Right hindlimb (tissue), 1 donor: ENCODE data around the gene HOXA4.

ENCODE experiments used
- DNase-seq: peaks from one replicate; pipeline ENCODE4 v3.0.0-alpha.2; 2018

The HOXA4 gene

DNA sequence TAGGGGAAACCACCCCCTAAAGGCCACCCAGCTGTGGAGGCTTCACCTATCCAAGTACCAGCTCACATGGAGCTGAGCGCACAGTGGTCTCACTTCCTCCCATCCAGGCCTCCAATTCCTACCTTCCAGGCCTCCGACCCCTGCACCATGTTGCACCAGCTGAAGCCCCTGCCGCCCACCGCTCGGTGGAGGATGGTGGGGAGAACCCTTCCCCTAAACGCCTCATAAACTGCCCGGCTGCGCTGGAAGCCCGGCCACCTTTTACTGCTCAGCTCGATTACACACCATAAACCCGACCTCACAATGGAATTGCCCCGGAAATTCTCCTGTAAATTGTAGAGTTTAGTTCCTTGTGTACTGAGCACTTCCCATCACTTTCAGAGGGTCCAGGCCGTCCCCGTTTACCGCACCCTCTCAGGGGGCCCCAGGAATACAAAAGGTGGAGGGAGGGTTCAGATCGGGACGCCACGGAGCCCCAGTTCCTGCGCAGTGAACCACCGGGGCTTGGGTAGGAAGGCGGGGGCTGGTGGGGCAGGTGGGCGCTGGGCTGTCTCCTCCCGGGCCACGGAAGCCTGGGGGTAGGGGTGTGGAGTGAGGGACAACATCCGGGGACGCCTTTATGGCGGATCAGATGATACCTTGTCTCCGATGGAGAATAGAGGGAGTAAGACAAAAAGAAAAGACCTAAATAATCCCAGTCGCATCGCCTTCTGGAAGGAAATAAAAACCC, 27.3 kb upstream of the HOXA4 start:
- DNase-seq: peak; percentile 18

- DNase-seq: peak; percentile 22
Measured at GRCh38 chr7:27156916-27157701, 26.6 kb upstream of the HOXA4 start.

GRCh38 chr7:27156508-27156898, 25.9 kb upstream of the HOXA4 start, which contains the start of gene HOXA7:
TSS of gene HOXA7 (minus strand) at chr7:27156675. CDS start at chr7:27156545, 130 bp downstream.
- DNase-seq: peak; percentile 94

DNA sequence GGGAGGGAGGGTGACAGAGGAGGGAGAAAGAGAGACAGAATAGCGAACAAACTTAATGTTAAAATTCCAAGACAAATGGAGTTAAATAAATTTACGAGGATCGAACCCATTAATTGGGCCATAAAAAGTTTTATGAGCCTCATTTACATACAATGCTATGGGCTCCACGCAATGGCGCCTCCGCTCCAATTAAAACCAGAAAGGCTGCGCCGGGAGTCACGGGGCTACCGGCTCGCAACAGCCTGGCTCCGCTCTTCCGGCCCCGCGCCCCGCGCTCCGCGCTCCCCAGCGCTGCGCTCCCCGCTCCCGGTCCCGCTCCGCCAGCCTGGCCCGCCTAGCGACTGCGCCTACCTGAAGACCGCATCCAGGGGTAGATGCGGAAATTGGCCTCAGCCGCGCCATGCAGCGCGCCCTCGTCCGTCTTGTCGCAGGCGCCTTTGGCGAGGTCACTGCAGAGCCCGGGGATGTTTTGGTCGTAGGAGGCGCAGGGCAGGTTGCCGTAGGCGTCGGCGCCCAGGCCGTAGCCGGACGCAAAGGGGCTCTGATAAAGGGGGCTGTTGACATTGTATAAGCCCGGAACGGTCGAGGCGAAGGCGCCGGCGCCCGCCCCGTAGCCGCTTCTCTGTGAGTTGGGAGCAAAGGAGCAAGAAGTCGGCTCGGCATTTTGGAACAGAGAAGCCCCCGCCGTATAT, 25.4 kb upstream of the HOXA4 start:
- DNase-seq: no peak

- peak; percentile 54 for DNase-seq
Measured at GRCh38 chr7:27154901-27155815, 24.6 kb upstream of the HOXA4 start.

DNA sequence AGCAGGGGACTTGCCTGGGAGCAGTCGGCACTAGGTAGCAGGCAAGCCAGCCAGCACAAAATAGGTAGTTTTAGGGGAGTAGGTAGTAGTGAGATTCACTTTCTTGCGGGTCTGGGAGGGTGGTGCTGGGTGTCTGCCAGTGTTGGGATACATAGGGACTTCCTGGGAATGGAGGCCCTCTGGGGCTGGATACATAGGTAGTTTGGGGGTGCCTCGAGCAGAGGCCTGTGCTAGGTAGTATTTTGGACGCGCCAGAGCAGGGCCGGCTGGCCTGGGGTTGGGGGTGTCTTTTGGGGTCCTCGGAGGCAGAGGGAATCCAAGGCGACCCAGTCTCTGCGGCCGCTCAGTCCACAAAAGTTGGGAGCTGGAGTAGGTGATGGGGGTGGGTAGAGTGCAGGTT, 23.8 kb upstream of the HOXA4 start:
- DNase-seq: no peak

DNA sequence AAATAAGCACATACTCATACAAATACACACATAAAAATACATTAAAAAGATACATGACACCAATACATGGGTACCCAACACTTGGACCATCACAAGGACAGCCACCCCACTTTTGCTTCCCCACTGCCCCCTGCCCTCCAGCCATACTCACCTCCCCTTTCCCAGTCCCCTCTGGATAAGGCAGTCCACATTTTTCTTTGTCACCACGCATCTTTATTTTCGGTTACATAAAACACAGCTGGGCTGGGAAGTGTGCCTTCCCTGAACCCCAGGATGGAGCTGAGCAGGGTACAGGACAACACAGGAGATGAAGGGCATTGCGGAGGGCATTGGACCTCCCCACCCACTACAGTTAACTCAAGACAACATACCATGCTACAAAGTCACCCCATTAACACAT, 23.0 kb upstream of the HOXA4 start:
- peak; percentile 16 for DNase-seq

- no peak for DNase-seq
Measured at GRCh38 chr7:27152816-27153442, 22.4 kb upstream of the HOXA4 start.

DNA sequence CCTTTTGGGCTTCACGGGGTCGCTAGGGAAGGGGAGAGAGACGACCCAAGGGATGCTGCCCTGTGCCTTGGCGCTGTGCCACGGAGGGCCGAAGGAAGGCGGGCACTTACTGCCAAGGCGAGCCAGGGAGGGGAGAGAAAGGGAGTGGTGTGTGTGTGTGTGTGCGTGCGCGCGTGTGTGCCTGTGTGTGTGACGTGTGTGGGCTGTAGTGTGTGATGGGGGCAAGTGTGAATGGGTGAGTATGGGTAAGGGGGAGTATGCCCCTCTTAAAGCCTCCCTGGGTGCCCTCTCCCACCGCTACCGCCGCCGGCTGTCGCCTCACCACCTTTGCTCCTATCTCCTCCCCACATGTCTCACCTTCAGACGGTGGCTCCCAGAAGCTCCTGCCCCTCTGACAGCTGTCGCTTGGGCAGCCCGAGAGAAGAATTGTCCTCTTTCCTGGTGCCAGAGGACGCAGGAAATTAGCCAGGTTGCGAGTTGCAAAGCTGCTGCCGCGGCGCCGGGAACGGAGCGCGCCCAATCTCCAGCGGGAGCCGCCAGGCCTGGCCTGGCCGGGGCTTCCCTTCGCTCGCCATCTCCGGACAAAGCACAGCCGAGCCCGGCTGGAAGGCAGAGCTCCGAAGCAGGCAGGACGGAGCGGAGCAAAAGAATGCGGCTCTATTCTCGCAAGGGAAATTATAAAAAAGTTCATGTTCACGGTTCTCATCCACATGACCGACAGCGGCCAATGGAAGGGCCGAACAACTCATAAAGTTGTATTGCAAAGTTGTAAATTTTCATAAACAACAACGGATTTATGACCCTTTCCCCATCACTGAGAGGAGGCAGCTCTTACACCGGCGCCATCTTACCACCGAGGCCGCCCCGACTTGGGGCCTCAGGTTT, 21.6 kb upstream of the HOXA4 start, which contains the start of gene HOXA3:
TSS of gene HOXA3 (minus strand) at position 653 of the 885 bp plus-strand sequence. CDS start 41,943 bp downstream, outside the sequence.
- DNase-seq: peak; percentile 88

GRCh38 chr7:27151341-27151930, 20.9 kb upstream of the HOXA4 start:
- peak; percentile 69 for DNase-seq

DNA sequence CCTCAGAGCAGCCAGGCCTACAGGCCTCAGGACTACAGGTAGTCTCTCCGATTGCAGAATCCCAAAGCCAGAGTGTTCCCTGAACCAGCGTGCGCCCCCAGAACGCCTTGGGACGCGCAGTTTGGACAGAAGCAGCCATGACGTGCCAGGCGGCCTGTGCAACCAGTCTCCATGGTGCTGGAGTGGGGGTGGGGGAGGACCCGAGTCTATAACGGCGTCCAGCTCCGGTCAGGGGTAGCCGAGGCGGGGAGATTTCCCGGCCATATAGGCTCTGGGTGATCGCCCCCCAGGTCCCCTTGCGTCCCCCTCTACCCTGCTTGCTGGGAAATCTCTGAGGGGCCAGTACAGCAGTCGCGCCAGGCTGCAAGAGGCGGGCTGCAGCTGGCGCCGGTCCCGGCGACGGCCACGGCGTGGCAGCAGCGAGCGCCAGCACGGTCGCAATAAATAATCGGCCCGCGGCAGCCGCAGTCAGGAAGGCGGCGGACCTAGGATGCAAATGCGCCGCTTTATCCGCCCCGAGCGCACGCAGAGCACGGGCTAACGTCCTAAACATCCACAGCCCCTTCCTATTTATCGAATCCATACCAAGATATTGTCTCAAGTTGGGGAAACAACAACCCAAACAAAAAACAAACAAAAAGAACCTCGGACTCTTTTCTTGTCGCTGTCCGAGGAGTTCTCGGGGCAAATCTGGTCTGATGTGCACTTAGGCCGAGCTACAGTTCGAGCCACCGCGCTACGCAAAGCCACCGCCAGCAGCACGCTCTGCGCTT, 20.2 kb upstream of the HOXA4 start:
- peak; percentile 90 for DNase-seq

GRCh38 chr7:27149842-27150567, 19.4 kb upstream of the HOXA4 start:
- no peak for DNase-seq

- peak; percentile 36 for DNase-seq
Measured at GRCh38 chr7:27148756-27149641, 18.4 kb upstream of the HOXA4 start.

GRCh38 chr7:27148031-27148755, 17.6 kb upstream of the HOXA4 start:
- peak; percentile 61 for DNase-seq

DNA sequence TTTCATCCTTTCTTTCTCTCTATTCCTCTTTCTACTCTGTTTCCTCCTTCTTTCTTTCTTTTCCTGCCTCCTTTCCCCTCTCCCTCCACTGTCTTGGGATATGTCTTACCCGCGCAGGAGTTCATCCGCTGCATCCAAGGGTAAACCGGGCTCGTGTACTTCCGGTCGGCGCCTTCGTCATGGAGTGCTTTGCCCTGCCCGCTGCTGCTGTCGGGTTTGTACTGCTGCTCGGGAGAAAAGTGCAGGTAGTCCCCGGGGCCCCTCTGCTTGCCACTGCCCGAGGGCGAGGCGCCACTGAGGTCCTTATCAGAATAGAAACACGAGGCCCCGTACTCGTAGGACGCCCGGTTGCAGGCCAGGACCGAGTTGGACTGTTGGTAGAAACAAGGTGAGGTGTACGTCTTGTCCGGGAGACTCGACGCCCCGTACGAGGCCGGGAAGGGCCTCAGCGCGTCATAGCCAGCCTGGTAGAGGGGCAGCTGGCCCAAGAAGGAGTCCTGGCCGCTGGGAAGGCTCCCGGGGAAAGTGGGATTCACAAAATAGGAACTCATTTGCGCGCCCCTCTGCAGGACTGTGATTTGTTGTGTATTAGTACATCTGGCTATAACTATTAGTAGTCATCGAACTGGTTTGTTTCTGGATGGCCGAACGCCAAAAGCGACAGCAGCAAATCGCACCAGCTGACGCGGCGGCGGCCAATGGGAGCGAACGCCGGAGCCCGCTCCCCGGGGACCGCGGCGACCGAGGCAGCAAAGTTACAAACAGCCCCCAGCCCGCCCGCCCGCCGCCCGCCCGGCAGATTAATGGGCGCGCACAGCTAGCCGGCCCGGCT, 16.9 kb upstream of the HOXA4 start, which contains the start of gene HOXA6:
TSS of gene HOXA6 (minus strand) at position 576 of the 832 bp plus-strand sequence. CDS start at position 551, 25 bp downstream.
- peak; percentile 76 for DNase-seq
